ENCODE results near the gene RMRP.

The RMRP gene

GRCh38 chr9:35691334-35691650 is 33.5 kb upstream of the RMRP start:
- TF ChIP-seq FOXP2 (optimal IDR thresholded peaks at IDR 0.05; ENCODE audit: borderline replicate concordance, extremely low read depth, extremely low read length, insufficient read depth) (no peak), SIN3A (IDR thresholded peaks at IDR 0.05; ENCODE audit: borderline replicate concordance, insufficient read depth, low read length) (no peak), REST (IDR thresholded peaks at IDR 0.05; ENCODE audit: insufficient read depth in 1 of 2, low read depth in 2 of 2, low read length in 2 of 2) (no peak), POLR2AphosphoS5 (IDR thresholded peaks at IDR 0.05; ENCODE audit: low read depth, low read length) (no peak), TAF1 (IDR thresholded peaks at IDR 0.05; ENCODE audit: borderline replicate concordance, insufficient read depth, low read length) (no peak)

- TF ChIP-seq REST (IDR thresholded peaks at IDR 0.05; ENCODE audit: insufficient read depth in 1 of 2, low read depth in 2 of 2, low read length in 2 of 2) (no peak), SIN3A (IDR thresholded peaks at IDR 0.05; ENCODE audit: borderline replicate concordance, insufficient read depth, low read length) (no peak), FOXP2 (optimal IDR thresholded peaks at IDR 0.05; ENCODE audit: borderline replicate concordance, extremely low read depth, extremely low read length, insufficient read depth) (no peak), TAF1 (IDR thresholded peaks at IDR 0.05; ENCODE audit: borderline replicate concordance, insufficient read depth, low read length) (no peak), POLR2AphosphoS5 (IDR thresholded peaks at IDR 0.05; ENCODE audit: low read depth, low read length) (no peak)
These were observed 33.0 kb upstream of the RMRP start for GRCh38 chr9:35690614-35691333.

GRCh38 chr9:35690294-35690613 is 32.4 kb upstream of the RMRP start:
- no peak for TF ChIP-seq TAF1 (IDR thresholded peaks at IDR 0.05; ENCODE audit: borderline replicate concordance, insufficient read depth, low read length)
- no peak for TF ChIP-seq POLR2AphosphoS5 (IDR thresholded peaks at IDR 0.05; ENCODE audit: low read depth, low read length)
- no peak for TF ChIP-seq REST (IDR thresholded peaks at IDR 0.05; ENCODE audit: insufficient read depth in 1 of 2, low read depth in 2 of 2, low read length in 2 of 2)
- TF ChIP-seq SIN3A (IDR thresholded peaks at IDR 0.05; ENCODE audit: borderline replicate concordance, insufficient read depth, low read length): no peak
- TF ChIP-seq FOXP2 (optimal IDR thresholded peaks at IDR 0.05; ENCODE audit: borderline replicate concordance, extremely low read depth, extremely low read length, insufficient read depth): no peak

GRCh38 chr9:35689542-35690293 is 31.9 kb upstream of the RMRP start, which contains the start of gene TPM2:
Gene TPM2, minus strand, starts transcription at chr9:35689925. Its CDS starts 108 bp downstream, at chr9:35689817.
- TF ChIP-seq REST (IDR thresholded peaks at IDR 0.05; ENCODE audit: insufficient read depth in 1 of 2, low read depth in 2 of 2, low read length in 2 of 2) (no peak), FOXP2 (optimal IDR thresholded peaks at IDR 0.05; ENCODE audit: borderline replicate concordance, extremely low read depth, extremely low read length, insufficient read depth) (no peak), TAF1 (IDR thresholded peaks at IDR 0.05; ENCODE audit: borderline replicate concordance, insufficient read depth, low read length) (no peak), POLR2AphosphoS5 (IDR thresholded peaks at IDR 0.05; ENCODE audit: low read depth, low read length) (no peak), SIN3A (IDR thresholded peaks at IDR 0.05; ENCODE audit: borderline replicate concordance, insufficient read depth, low read length) (no peak)

Data from PFSK-1 (cell line).